ENCODE measurements around the gene PGP. TPM values are rescaled to one million over a fixed set of nuclear protein-coding genes. Genes with fewer than 3 reads are reported as not detected.

The PGP gene
- total and polyA plus RNA-seq, 7 experiments from 2014 or later: 6.0 to 26.5 (median 12.9) TPM

DNA sequence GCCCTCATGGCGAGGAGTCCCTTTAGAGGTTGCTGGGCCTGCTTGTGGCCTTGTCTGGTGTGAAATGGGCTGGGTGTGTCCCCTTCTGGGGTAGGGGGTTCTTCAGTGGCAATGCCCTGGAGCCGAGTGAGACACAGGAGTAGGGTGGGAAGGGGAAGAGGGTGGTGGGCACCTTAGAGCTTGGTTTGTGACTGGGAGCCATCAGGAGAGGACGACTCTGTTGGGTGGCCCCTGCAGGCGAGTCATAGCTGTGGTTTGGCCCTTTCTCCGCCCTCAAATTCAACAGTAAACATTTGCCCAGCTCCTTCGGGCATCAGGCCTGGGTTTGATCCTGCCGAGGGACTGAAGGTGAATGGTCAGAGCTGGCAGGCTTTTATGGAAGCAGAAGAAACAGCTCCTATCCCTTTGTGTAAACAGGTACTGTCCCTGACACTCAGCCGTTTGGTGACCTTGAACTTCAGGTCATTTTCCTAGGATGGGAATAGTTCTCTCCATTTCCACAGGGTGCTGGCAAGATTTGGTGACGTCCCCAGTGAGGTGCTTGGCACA is 11.7 kb upstream of the PGP start:
- no peaks in the 10 kb centered on the region for H3K27me3 ChIP-seq (ENCODE audit: control insufficient read depth in 2 of 2, insufficient read depth in 2 of 2, low read length in 2 of 2)
- H3K27ac ChIP-seq (ENCODE audit: low read depth, low read length): no peak overlapping the region
- ChIA-PET POLR2A (interaction anchor here (0.6 to 1.6 kb wide), 6 partner anchors 10 to 1230 kb away, joined by 3 to 5 read pairs (median 4); partner anchors contain the start of genes ECI1, NUBP2, PGP and SPSB3), CTCF (no interaction called here)
- H3K36me3 ChIP-seq (ENCODE audit: control insufficient read depth in 2 of 3, insufficient read depth in 3 of 3, low read length in 3 of 3): peaks cover 0 to 53% (median 10%) of the 10 kb centered on the region in 3 experiments
- peaks cover 7 to 9% of the 10 kb centered on the region in 2 donors for H3K4me1 ChIP-seq (ENCODE audit: control insufficient read depth in 2 of 2, insufficient read depth in 2 of 2, low read length in 2 of 2)
- Mint-ChIP-seq H3K36me3 (peaks cover 0 to 12% (median 0%) of the 10 kb centered on the region in 5 donors), H3K4me3 (peak overlapping the region in 7 of 10 donors; percentile 19 to 65 (median 29)), H3K27me3 (peaks cover 0 to 3% (median 0%) of the 10 kb centered on the region in 5 donors), H3K27ac (no peak overlapping the region), H3K4me1 (peaks cover 0 to 25% (median 19%) of the 10 kb centered on the region in 7 donors), H3K9me3 (no peaks in the 10 kb centered on the region)
- H3K9me3 ChIP-seq (ENCODE audit: control insufficient read depth in 2 of 3, low read length in 3 of 3): no peaks in the 10 kb centered on the region
- DNase-seq: no peak
- intact Hi-C loops (cut with micrococcal nuclease): loop anchor here (10.0 kb wide), 2 partner anchors 232 to 288 kb away; partner anchors contain the start of gene ATP6V0C (in 1 of the 2)
- no peak for ATAC-seq
- H3K4me3 ChIP-seq (ENCODE audit: low read length): no peak overlapping the region

- ATAC-seq: peak; percentile 5
- DNase-seq: peak in 1 of 9 donors; percentile 51
- peaks cover 7 to 9% of the 10 kb centered on the region in 2 donors for H3K4me1 ChIP-seq (ENCODE audit: control insufficient read depth in 2 of 2, insufficient read depth in 2 of 2, low read length in 2 of 2)
- intact Hi-C loops (cut with micrococcal nuclease): loop anchor here (1.0 to 10.0 kb wide), 14 partner anchors 9 to 308 kb away; partner anchors contain the start of genes CCNF (in 2 of the 2), ECI1 (in 2 of the 2), MLST8 (in 2 of the 2) and RNPS1 (in 2 of the 2)
- POLR2A ChIA-PET: interaction anchor here (0.6 to 1.8 kb wide), 5 partner anchors 9 to 70 kb away, joined by 3 to 12 read pairs (median 4); partner anchors contain the start of genes PGP and TRAF7
- CTCF ChIA-PET: no interaction called here
- peak overlapping the region; percentile 79 to 91 (median 87) for H3K4me3 Mint-ChIP-seq
- H3K27ac Mint-ChIP-seq: peak overlapping the region in 7 of 9 donors; percentile 43 to 83 (median 76)
- H3K4me1 Mint-ChIP-seq: peaks cover 0 to 25% (median 19%) of the 10 kb centered on the region in 7 donors
- H3K9me3 ChIP-seq (ENCODE audit: control insufficient read depth in 2 of 3, low read length in 3 of 3): no peaks in the 10 kb centered on the region
- no peaks in the 10 kb centered on the region for H3K9me3 Mint-ChIP-seq
- H3K27me3 Mint-ChIP-seq: peaks cover 0 to 3% (median 0%) of the 10 kb centered on the region in 5 donors
- H3K27ac ChIP-seq (ENCODE audit: low read depth, low read length): peak overlapping the region; percentile 81
- peak overlapping the region; percentile 81 for H3K4me3 ChIP-seq (ENCODE audit: low read length)
- H3K36me3 ChIP-seq (ENCODE audit: control insufficient read depth in 2 of 3, insufficient read depth in 3 of 3, low read length in 3 of 3): peaks cover 0 to 30% (median 4%) of the 10 kb centered on the region in 3 experiments
- peaks cover 0 to 7% (median 0%) of the 10 kb centered on the region in 5 donors for H3K36me3 Mint-ChIP-seq
- no peaks in the 10 kb centered on the region for H3K27me3 ChIP-seq (ENCODE audit: control insufficient read depth in 2 of 2, insufficient read depth in 2 of 2, low read length in 2 of 2)
Observed at GRCh38 chr16:2223942-2224486, 9.4 kb upstream of the PGP start.

DNA sequence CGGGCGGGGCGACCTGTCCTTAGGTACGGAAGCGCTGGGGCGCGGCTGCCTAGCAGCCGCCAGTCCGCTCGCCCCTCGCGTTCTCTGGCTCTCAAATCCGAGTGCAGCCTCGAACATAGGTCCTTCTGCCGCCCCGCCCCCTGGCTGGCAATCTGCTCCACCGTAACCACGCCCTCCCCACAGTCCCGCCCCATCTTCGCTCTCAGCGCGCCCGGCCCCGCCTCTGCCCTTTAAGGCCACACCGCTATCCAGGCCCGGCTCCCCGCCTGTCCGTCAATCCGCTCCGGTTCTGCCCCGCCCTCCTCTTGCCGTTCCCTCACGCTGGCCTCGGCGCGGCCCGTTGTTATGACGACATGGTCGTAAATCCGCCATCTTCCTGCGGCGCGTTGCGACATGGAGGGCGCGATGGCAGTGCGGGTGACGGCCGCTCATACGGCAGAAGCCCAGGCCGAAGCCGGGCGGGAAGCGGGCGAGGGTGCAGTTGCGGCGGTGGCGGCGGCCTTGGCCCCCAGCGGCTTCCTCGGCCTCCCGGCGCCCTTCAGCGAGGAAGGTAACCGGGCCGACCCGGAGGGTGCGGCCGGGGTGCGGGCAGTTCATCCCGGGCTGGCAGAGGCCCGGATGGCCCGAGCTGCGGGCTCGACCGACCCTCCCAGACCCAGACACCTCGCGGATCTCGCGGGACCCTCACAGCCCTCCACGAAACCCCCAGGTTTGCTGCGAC is 8.7 kb upstream of the PGP start, which contains the start of gene E4F1:
Gene E4F1 (plus strand): TSS at position 371 of the 721 bp plus-strand sequence. CDS start 23 bp downstream, at position 394.
- H3K9me3 Mint-ChIP-seq: no peaks in the 10 kb centered on the region
- Histone ChIP-seq H3K4me3 (ENCODE audit: low read length) (peak within 1 kb of the TSS; percentile 81), H3K27ac (ENCODE audit: low read depth, low read length) (peak within 1 kb of the TSS; percentile 81), H3K4me1 (ENCODE audit: control insufficient read depth in 2 of 2, insufficient read depth in 2 of 2, low read length in 2 of 2) (peaks cover 7 to 9% of the 10 kb centered on the region in 2 donors), H3K9me3 (ENCODE audit: control insufficient read depth in 2 of 3, low read length in 3 of 3) (no peaks in the 10 kb centered on the region), H3K36me3 (ENCODE audit: control insufficient read depth in 2 of 3, insufficient read depth in 3 of 3, low read length in 3 of 3) (peaks cover 0 to 24% (median 0%) of the 10 kb centered on the region in 3 experiments), H3K27me3 (ENCODE audit: control insufficient read depth in 2 of 2, insufficient read depth in 2 of 2, low read length in 2 of 2) (no peaks in the 10 kb centered on the region)
- intact Hi-C loops (cut with micrococcal nuclease): loop anchor here (1.0 to 10.0 kb wide), 14 partner anchors 8 to 309 kb away; partner anchors contain the start of genes CCNF (in 2 of the 2), ECI1 (in 2 of the 2), MLST8 (in 2 of the 2) and RNPS1 (in 2 of the 2)
- peak within 1 kb of the TSS; percentile 79 to 91 (median 88) for H3K4me3 Mint-ChIP-seq
- H3K27me3 Mint-ChIP-seq: peaks cover 0 to 3% (median 0%) of the 10 kb centered on the region in 5 donors
- H3K27ac Mint-ChIP-seq: peak within 1 kb of the TSS; percentile 45 to 92 (median 86)
- ATAC-seq: peak; percentile 99
- peak; percentile 91 to 99 (median 97) for DNase-seq
- POLR2A ChIA-PET: interaction anchor here (0.6 to 1.8 kb wide), 7 partner anchors 9 to 69 kb away, joined by 3 to 12 read pairs (median 4); partner anchors contain the start of genes MLST8, PGP and TRAF7
- CTCF ChIA-PET: no interaction called here
- peaks cover 0 to 25% (median 19%) of the 10 kb centered on the region in 7 donors for H3K4me1 Mint-ChIP-seq
- H3K36me3 Mint-ChIP-seq: peaks cover 0 to 7% (median 0%) of the 10 kb centered on the region in 5 donors

DNA sequence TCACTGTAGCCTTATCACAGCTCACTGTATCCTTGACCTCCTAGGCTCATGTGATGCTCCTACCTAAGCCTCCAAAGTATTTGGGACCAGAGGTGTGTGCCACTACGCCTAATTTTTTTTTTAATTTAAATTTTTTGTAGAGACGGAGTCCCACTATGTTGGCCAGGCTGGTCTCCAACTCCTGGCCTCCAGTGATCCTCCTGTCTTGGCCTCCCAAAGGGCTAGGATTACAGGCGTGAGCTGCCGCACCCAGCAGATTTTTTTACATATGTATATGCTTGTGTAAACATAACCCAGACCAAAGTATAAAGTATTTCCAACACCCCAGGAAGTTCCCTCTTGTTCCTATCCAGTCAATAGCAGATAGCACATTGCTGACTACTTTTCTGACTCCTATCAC is 1.7 kb upstream of the PGP start:
- Mint-ChIP-seq H3K36me3 (no peaks in the 10 kb centered on the region), H3K9me3 (peaks cover 0 to 1% (median 0%) of the 10 kb centered on the region in 11 donors), H3K4me3 (peak overlapping the region; percentile 27 to 89 (median 52)), H3K27ac (peak overlapping the region in 2 of 9 donors; percentile 22 to 66), H3K4me1 (peaks cover 11 to 21% (median 17%) of the 10 kb centered on the region in 7 donors), H3K27me3 (no peaks in the 10 kb centered on the region)
- H3K4me3 ChIP-seq (ENCODE audit: low read length): no peak overlapping the region
- ChIA-PET CTCF (interaction anchor here (1.3 kb wide), 1 partner anchor 22 kb away, joined by 3 read pairs; no protein-coding TSS in a partner anchor), POLR2A (interaction anchor here (1.2 to 3.8 kb wide), 3 partner anchors 10 to 252 kb away, joined by 3 to 50 read pairs (median 5); partner anchors contain the start of genes MLST8 and RPS2)
- ATAC-seq: no peak
- H3K9me3 ChIP-seq (ENCODE audit: control insufficient read depth in 2 of 3, low read length in 3 of 3): no peaks in the 10 kb centered on the region
- no peak overlapping the region for H3K27ac ChIP-seq (ENCODE audit: low read depth, low read length)
- H3K36me3 ChIP-seq (ENCODE audit: control insufficient read depth in 2 of 3, insufficient read depth in 3 of 3, low read length in 3 of 3): no peaks in the 10 kb centered on the region
- H3K27me3 ChIP-seq (ENCODE audit: control insufficient read depth in 2 of 2, insufficient read depth in 2 of 2, low read length in 2 of 2): no peaks in the 10 kb centered on the region
- H3K4me1 ChIP-seq (ENCODE audit: control insufficient read depth in 2 of 2, insufficient read depth in 2 of 2, low read length in 2 of 2): peaks cover 14 to 16% of the 10 kb centered on the region in 2 donors
- intact Hi-C loops (cut with micrococcal nuclease): no loop called here
- no peak for DNase-seq

GRCh38 chr16:2213817-2214718 is 572 bp downstream of the PGP start:
- peak overlapping the region in 3 of 9 donors; percentile 68 to 79 (median 71) for H3K27ac Mint-ChIP-seq
- no peaks in the 10 kb centered on the region for H3K36me3 Mint-ChIP-seq
- ATAC-seq (no peak), DNase-seq (peak in 1 of 9 donors; percentile 60)
- ChIA-PET POLR2A (interaction anchor here (0.6 to 3.8 kb wide), 20 partner anchors 8 to 1498 kb away, joined by 3 to 50 read pairs (median 4); partner anchors contain the start of genes AMDHD2, ATP6V0C, E4F1 and ECI1), CTCF (interaction anchor here (1.2 kb wide), 1 partner anchor 55 kb away, joined by 4 read pairs; no protein-coding TSS in a partner anchor)
- Histone ChIP-seq H3K27ac (ENCODE audit: low read depth, low read length) (peak overlapping the region; percentile 73), H3K4me1 (ENCODE audit: control insufficient read depth in 2 of 2, insufficient read depth in 2 of 2, low read length in 2 of 2) (peaks cover 14 to 16% of the 10 kb centered on the region in 2 donors), H3K27me3 (ENCODE audit: control insufficient read depth in 2 of 2, insufficient read depth in 2 of 2, low read length in 2 of 2) (no peaks in the 10 kb centered on the region), H3K4me3 (ENCODE audit: low read length) (peak overlapping the region; percentile 65), H3K9me3 (ENCODE audit: control insufficient read depth in 2 of 3, low read length in 3 of 3) (no peaks in the 10 kb centered on the region), H3K36me3 (ENCODE audit: control insufficient read depth in 2 of 3, insufficient read depth in 3 of 3, low read length in 3 of 3) (peaks cover 0 to 12% (median 0%) of the 10 kb centered on the region in 3 experiments)
- intact Hi-C loops (cut with micrococcal nuclease): loop anchor here in 1 of 2 donors (2.0 kb wide), 2 partner anchors 55 to 249 kb away; partner anchors contain the start of genes RNPS1 and RPS2
- H3K27me3 Mint-ChIP-seq: no peaks in the 10 kb centered on the region
- peaks cover 0 to 1% (median 0%) of the 10 kb centered on the region in 11 donors for H3K9me3 Mint-ChIP-seq
- H3K4me3 Mint-ChIP-seq: peak overlapping the region; percentile 65 to 88 (median 79)
- peaks cover 11 to 21% (median 17%) of the 10 kb centered on the region in 7 donors for H3K4me1 Mint-ChIP-seq

Measured in naive thymus-derived CD4-positive, alpha-beta T cell (primary cell).